HuH-7 (cell line): ENCODE measurements around the gene ZFR2.

ENCODE experiments used
- DNase-seq: peaks from one replicate; pipeline ENCODE4 v3.0.0; 2011; ENCODE audit warnings: low spot score

ZFR2 gene

GRCh38 chr19:3813473-3814392, 55.1 kb downstream of the ZFR2 start:
- no peak for DNase-seq

- no peak for DNase-seq
These were observed 58.0 kb downstream of the ZFR2 start for GRCh38 chr19:3810708-3811355.

GRCh38 chr19:3809881-3810707, 58.7 kb downstream of the ZFR2 start:
- no peak for DNase-seq

- no peak for DNase-seq
These were observed 60.3 kb downstream of the ZFR2 start for GRCh38 chr19:3808420-3809143.

- DNase-seq, result no peak
These were observed 61.1 kb downstream of the ZFR2 start for GRCh38 chr19:3807574-3808354.

- DNase-seq, result no peak
These were observed 61.7 kb downstream of the ZFR2 start for GRCh38 chr19:3807131-3807480.

GRCh38 chr19:3805859-3806258, 63.0 kb downstream of the ZFR2 start:
- DNase-seq, result no peak

- no peak for DNase-seq
These were observed 64.4 kb downstream of the ZFR2 start for GRCh38 chr19:3804429-3804828.

- DNase-seq, result no peak
These were observed 64.9 kb downstream of the ZFR2 start for GRCh38 chr19:3803986-3804385.

- no peak for DNase-seq
These were observed 65.5 kb downstream of the ZFR2 start for GRCh38 chr19:3803114-3803888.

- no peak for DNase-seq
These were observed 67.3 kb downstream of the ZFR2 start for GRCh38 chr19:3801412-3802096.

- no peak for DNase-seq
These were observed 67.8 kb downstream of the ZFR2 start for GRCh38 chr19:3800996-3801395.

GRCh38 chr19:3798137-3798536, 70.7 kb downstream of the ZFR2 start:
- no peak for DNase-seq

GRCh38 chr19:3796358-3796757, 72.5 kb downstream of the ZFR2 start:
- no peak for DNase-seq

- no peak for DNase-seq
These were observed 75.0 kb downstream of the ZFR2 start for GRCh38 chr19:3793799-3794198.

- DNase-seq, result no peak
These were observed 76.7 kb downstream of the ZFR2 start for GRCh38 chr19:3792114-3792513.

- DNase-seq, result no peak
These were observed 77.9 kb downstream of the ZFR2 start for GRCh38 chr19:3790941-3791340.

GRCh38 chr19:3790209-3790734, 78.6 kb downstream of the ZFR2 start:
- DNase-seq, result no peak

GRCh38 chr19:3788996-3789778, 79.7 kb downstream of the ZFR2 start:
- DNase-seq, result no peak
